Ammon's horn (tissue), 1 donor: ENCODE data around the gene LRRC7.
"Not testable (repeated sequence)": the region's sequence is repeated elsewhere in the genome, so short reads cannot be mapped to it uniquely, and the experiment has no call there.

Experiments used
- DNase-seq: peaks from one replicate; pipeline ENCODE4 v3.0.0-alpha.2; 2016; ENCODE audit warnings: low spot score

The LRRC7 gene

DNA sequence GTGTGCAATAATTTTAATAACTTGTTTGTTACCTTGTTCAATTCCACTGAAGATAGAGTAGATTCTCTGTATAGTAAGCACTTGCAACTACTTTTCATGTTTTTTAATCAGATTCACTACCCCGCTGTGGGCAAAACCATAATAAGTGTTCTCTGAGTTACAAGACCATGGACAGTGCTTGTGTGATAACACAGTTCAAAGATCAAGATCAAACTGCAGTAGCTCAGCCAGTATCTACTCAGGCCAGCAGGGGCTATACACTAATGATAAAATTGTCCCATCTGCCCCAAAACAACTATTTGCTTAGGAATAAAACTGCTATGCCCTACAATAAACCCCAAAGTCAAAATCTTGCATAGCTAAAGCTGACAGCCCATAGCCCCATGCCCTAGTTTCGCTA is 129.6 kb downstream of the LRRC7 start:
- DNase-seq, result no peak

DNA sequence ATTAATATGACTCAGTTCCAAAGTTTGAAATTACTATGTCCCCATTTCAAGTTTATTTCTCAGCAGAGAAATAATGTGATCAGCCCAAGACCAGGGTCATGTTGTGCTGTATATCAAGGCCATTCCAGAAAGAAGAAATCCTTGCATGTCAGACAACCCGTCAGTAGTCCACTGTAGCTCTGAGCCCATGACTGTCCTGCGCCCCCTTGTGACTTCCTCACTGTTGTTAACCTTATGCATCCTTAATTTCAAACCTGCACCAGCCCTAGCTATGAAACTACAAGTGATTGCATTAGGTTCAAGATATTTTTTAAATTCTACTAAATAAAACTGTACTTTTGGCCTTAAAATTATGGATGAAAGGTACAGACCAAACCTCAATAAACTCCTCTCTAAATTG is 133.0 kb downstream of the LRRC7 start:
- no peak for DNase-seq

DNA sequence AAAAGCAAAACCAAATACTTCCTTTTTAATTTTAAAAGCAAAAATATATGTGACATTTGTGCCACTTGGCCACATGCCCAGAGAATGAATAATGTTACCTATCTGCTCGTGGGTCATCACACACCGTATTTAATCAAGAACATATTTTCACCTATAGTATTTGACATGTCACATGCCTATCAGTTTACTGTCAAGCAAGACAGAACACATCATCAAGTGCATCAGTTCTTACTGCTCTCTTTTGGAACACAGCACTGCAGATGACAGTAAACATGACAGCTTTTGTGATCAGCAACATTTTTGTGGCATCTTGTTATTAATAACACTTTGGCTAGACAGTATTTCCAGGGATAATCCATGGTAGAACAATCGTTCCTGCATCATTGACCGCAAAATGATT is 134.4 kb downstream of the LRRC7 start:
- no peak for DNase-seq

DNA sequence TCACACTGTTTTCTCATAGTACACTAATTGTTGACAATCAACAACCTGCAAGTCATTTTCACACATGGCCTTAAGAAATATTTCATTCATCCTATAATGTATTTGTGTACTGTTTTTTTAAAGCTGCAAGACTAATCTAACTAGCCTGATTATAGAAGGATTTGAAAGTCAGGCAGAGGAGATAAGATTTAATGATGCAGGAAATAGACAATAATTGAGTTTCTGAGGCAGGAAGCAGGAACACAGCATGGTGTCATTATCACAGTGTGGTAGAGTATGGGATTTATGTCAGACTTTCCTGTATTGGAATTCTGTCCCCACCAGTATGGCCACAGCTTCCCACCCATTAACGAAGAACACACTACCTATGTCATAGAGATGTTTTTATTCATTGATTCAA is 138.8 kb downstream of the LRRC7 start:
- DNase-seq, result no peak

DNA sequence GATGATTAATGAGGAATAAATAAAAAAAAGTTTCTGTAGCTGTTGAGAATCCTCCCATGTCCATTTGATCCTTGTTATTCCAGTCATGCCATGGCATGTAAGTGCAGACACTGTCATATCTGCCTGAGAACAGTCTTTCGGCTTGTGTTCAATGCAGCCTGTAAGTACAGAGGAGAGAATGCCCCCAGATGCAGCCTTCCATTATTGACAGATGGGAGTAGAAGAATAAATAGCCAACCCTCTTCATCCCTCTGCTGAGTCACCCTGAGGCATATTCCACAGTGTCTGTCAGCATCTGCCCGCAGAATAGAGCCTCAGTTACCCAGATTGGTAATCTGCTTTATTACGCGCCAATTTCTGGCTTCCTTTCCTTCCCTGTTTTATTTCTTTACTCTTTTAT is 139.4 kb downstream of the LRRC7 start:
- peak; percentile 67 for DNase-seq

DNA sequence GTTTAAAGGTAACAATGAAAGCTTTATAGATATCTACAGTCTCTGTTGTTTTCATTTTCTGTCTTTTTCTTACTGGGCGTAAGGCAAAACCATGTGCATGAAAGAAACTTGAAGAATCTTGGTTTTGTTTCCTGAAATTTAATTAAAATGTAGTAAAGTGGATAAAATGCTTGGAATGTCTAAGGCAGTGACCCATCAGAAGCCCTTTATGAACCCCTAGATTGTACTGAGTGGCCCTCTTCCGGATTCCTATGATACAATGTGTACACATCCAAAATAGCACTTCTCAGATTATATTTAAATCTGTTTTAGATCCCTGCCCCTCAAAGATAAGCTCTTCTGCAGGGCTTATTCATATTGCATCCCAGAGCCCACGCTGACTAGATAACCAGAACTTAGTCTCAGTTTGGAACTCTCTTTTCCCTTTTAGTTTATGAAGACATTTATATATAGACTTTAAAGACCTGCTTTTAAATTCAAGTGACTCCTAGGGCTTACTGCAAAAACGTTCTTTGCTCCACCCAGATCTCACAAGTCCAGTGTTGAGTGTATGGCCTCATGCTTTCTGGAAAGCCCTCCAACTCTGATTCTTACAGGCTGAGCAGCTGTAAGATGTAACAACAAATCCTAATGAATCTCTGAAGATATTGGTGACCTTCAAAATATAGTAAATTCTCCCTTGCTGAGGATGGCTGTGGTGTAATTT is 142.9 kb downstream of the LRRC7 start:
- DNase-seq, result no peak

DNA sequence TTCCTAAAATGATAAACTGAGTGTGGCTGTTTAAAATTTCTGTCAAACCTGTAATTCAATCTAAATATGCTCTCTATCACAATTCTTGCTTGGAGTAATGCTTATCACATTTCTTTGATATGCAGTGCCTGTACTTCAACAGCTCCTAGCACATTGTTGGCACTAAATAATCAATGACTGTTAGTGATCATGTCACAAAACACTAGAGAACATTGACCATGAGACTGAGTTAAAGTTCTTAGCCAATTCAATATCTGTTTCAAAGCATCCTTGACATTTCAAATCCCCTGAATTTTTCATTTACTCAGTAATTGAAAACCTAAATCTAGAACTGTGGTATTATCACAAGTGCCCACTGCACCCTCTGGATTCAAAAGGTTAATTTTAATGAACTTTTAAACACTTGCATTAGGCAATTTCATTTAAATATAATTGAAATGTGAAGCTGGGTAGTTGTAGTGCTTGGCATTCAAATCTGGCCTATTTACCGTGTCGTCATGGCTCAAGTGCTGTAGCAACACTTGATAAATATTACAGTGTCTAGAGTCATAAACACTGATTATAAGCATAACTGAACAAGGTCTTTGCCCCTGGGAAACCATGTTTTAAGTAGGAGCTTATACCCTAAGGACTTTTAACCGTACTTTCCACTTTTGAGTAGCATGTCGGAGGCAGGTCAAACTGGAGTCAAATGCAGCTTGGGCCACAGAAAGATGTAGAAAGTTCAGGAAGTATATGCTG is 143.6 kb downstream of the LRRC7 start:
- DNase-seq, result no peak

DNA sequence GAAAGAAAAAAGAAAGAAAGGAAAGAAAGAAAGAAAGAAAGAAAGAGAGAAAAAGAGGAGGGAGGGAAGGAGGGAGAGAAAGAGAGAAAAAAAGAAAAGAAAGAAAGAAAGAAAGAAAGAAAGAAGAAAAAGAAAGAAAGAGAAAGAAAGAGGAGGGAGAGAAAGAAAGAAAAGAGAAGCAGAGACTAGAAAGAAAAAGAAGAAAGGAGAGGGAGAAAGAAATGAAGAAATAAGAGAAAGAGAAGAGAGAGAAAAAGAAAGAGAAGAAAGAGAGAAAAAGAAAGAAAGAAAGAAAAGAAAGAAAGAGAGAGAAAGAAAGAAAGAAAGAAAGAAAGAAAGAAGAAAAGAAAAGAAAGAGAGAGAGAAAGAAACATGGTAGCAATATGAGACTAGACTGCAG is 150.1 kb downstream of the LRRC7 start:
- DNase-seq, result not testable (repeated sequence)

DNA sequence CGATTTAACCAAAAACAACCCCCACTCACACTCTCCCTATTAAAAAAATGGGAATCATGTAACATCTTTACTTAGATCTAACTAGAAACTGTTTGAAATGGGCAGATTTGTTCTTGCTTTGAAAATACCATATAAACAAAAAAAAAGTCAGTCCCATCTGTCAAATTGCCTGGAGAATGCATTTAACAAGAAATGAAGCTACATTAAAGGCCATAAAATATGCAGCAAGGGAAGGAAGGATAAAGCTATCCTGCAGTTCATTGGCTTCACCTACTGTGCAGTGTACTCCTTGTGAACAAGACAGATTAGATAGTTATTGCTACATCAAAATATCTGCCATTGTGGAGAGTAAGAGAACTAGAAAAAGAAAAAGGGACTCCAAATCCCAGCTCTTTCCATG is 160.5 kb downstream of the LRRC7 start:
- DNase-seq, result no peak

DNA sequence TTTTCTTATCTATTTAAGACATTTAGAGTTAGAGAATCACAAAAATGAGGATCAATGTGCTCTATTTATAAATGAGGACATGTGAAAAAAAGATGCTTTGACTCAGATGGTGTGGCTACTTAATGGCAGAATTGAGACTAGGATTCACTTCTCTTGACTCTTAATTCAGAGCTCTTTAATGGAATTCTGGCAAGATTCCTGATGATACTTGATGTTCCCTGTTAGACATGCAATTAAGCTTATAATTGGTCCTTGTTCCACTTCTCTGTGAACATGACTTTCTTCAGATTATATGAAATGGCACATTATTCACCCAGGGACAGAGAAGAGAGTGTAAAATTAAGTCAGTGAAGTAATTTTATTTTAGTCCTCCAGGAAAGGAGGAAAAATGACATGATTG is 165.3 kb downstream of the LRRC7 start:
- no peak for DNase-seq

DNA sequence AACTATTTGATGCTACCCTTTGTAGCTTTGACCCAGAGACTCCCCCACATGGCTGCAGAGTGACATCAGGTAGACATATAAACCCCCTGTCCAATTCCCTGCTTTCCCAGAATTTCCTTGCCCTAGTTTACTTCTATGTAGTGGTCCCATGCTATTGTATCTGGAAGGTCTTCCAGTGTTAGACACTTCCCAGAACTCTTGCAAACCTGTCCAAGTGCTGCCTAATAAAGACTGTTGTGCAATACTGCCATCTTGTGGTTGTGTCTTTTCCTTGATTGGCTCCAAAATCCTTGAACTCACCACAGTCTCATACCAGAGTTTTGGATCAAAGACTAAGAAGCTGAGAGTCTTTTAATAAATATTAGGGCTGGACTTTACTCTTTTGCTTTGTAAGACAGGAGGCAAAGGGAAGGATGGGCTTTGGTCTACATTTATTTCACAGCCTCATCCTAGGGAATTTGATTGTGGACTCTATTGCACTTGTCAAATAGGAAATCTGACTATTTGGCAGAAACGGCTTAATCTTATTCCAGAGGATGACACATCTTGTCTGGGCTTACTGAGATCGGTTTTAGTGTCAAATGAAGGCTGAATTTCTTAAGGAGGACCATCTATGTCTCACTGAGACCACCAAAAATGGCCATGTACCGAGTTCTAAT is 169.9 kb downstream of the LRRC7 start:
- peak; percentile 78 for DNase-seq

DNA sequence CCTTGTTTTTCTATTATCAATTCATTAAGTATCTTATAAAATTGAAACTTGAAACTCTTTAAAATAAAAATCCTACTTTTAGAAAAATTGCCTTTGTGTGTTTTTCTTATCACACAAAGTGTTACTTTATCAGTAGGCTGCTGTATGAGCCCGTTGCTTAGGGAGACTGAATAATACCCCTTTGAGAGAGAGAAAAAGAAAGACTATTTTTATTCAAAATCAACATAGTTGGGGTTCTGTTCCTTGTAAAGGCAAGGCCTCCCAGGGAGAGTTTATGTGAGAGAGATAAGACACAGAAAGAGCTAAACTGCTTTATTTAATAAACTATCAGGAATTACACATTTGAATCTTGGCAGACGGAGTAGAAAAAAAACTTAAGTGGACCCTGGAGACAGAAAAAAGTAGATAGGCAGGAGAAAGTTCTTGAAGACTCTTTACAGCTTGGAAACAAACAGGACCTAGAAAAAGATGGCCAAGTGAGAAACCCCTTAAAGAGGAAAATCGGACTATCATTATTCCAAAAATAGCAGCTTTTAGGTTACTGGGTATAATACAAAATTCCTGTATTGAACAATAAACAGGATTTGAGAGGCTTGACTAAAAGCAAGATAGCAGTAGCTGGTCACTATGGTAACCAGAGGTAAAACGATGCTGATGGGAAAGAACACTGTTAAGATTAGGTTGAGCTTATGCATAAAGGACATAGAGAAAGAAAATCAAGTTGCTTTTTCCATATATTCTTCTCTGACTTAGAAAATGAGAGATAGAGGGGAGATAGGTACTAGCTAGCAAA is 170.9 kb downstream of the LRRC7 start:
- no peak for DNase-seq

DNA sequence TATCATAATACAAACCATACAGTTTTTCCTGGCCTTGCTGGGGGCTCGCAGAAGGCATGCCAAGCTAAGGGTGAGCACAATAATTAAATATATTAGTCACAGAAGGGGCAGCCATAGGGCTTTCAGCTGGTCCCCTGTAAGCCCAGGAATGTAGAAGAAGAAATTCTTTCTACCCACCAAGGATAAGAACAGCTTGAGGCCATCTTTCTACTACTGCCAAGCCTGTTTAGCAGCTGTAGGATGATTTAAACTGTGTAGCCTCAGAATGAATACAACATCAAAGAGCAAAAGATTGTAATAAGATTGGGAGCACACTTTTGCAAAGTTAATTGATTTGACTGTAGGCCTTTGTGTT is 171.5 kb downstream of the LRRC7 start:
- DNase-seq, result no peak

DNA sequence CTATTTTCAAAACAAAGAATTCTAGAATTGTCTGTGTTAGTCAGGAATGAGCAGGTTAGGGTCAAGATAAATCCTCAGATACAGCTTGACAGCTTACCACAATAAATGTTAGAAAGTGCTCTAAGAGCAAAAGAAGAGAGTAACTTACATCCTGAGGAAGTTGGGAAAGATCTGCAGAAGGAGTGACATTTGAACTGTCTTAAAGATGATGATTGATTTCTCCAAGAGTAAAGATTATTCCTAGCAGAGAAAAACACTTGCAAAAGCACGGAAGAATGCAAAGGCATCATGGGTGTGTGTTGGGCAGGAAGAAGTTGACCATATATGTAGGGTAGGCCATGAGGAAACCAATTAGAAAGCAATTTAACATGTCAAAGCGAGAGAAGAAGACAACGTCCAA is 175.4 kb downstream of the LRRC7 start:
- no peak for DNase-seq

DNA sequence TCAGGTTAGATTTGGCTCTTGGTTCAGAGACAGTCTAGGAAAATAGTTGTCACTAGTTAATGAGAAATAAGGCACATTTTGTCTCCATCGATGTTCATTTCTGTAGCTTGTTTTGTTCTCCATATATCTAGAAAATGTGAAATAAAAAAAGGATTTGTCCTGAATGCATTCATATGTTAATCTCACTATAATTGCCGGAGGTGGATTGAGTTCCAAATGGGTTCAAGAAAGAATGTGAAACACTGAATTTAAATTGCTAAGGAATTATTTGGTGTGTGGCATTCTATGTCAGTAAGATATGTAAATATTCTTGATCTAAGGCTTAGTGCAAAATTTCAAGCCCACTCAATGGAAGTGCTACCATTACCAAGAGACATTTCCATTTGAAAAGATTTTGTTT is 176.7 kb downstream of the LRRC7 start:
- DNase-seq, result no peak

DNA sequence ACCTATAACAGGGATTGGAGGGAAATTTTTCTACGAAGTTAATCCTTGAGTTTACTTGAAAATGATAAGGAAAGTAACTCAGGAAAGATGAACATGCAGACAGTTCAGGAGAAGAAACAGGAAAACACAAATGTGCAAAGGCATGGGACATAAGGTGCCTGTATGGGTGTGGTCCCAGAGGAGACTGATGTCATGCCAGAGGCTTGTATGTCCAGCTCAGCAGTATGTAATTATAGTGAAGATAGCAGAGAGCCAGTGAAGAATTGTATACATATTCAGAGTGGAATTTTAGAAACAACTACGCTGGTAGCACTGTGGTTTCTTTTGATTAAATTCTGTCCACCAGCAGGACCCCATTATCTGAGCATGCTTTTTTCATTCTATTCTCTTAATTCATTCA is 179.5 kb downstream of the LRRC7 start:
- DNase-seq, result no peak

DNA sequence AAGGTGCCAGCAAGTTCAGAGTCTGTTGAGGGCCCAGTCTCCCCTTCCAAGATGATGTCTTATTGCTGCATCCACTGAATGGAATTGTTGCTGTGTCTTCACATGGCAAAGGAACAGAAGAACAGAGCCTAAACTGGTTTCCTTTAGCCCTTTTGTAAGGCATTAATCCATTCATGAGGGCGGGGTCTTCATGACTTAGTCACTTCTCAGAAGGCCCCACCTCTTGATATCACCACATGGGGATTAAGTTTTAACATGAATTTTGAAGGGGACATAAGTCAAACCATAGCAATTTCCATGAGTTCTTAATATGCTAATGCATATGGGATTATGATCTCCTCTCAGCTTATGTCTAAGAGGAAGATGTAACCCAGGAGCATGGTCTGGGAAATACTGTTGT is 182.9 kb downstream of the LRRC7 start:
- DNase-seq, result no peak

DNA sequence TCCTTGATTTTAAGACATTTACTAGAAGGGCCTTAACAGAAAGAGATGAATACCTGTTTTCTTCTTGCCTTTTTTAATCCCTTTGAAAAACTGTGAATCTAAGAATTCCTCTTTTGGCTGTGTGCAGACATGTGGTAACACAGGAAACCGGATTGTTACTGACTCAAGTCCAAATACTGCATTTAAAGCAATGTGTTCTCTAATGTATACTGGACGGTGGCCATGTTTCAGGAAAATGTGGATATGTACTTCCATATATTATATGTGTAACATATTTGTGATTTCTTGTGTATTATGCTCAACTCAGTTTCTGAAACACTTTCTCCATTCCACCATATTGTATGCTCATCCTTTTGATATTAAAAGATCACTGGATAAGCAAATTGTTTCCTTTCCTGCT is 185.1 kb downstream of the LRRC7 start:
- no peak for DNase-seq

DNA sequence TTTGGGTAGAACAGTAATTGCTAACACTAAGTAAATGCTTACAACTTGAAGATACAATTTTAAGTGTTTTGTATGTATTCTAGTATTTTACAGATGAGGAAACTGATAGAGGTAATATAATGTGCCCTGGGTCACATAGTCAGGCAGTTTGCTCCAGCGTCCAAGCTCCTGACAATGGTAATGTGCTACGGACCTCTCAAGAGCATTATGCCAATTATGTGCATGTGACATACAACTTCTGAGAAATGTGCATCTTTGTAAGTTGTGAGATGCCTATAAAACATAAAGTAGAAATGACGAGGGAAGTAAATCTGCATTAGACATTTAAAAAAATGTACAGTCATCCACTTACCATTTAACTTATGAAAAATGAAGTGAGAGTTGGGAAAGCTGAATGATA is 186.8 kb downstream of the LRRC7 start:
- no peak for DNase-seq

DNA sequence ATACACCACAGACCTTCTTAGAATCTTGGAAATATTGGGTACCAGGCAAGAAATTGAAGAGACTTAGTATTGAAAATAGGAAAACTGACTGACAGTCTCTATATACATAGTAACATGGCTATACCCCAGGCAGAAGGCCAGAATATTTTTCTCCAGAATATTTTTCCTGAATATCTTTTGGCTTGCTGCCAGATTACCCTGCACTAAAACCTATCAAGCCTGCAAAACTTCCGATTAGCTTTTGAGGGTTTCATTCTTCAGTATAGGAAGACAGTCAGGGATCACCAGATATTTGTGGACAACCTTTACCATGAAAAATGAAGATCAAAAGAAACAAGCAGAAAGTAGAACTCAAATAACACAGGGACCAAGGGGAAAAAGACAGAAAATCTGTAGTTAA is 187.9 kb downstream of the LRRC7 start:
- no peak for DNase-seq

DNA sequence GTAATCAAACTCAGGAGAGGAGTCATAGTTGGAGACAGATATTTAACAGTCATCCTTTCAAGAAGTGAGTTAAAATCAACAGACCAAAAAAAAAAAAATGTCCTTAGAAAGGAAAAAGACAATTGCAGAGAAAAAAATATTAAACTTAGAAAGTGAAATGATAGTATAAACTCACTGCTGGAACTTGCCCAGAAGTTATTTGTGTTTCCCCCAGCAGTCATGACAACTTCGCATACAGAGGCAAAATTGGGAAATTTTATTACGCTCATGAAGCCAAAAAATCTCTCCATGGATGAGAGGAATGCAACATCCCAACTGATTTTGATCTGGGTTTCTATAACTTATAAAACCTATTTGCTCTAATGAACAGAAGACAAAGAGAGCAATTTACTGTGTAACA is 198.2 kb downstream of the LRRC7 start:
- no peak for DNase-seq

DNA sequence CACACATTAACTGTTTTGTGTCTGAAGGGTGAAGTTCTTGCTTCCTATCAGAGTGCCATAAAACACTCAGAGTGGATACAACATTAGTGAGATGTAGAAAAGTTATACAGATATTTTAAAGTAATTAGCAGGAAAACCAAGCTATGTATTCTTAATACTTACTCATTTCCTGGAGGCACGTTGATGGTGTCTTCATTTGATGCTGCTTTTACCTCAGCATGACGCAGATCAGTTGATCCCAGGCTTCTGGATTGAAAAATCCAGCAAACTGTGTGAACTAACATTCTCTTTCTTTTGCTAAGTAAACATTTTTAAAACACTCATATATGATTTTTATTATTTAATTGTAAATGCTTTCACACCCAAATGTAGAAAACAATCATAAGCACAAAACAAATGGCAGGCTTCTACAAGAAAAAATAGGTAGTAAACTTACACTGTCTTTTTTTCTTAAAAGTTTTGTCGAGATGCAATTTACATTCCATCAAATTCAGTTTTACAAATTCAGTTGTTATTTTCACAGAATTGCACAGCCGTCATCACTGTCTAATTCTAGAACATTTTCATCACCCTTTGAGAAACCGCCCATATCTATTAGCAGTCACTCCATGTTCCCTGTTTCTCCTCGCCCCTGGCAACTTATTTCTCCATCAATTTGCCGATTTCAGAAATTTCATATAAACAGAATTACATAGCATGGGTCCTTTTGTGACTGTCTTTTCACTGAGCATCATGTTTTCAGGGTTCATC is 198.9 kb downstream of the LRRC7 start:
- DNase-seq, result peak; percentile 25
